ENCODE measurements around the gene FAM76A.
"Not testable (repeated sequence)": the region's sequence is repeated elsewhere in the genome, so short reads cannot be mapped to it uniquely, and the experiment has no call there.

GRCh38 chr1:27696835-27697234 is 28.9 kb upstream of the FAM76A start:
- not testable (repeated sequence) for TF ChIP-seq POLR2A, CTCF, POLR2AphosphoS5 (IDR thresholded peaks at IDR 0.05)

All from prostate gland (tissue), 2 donors.